ENCODE data around the gene KCNB1.

KCNB1 gene

GRCh38 chr20:49515586-49515985 lies 33.1 kb upstream of the KCNB1 start:
- TF ChIP-seq POLR2A (IDR thresholded peaks at IDR 0.05; ENCODE audit: low read depth, low read length) (no peak), TAF1 (IDR thresholded peaks at IDR 0.05; ENCODE audit: borderline replicate concordance, low read depth, low read length) (no peak), POLR2AphosphoS5 (IDR thresholded peaks at IDR 0.05; ENCODE audit: low read depth, low read length) (no peak)
- FAIRE-seq: no peak
- no peak for DNase-seq (ENCODE audit: insufficient read length)

- no peak for FAIRE-seq
- no peak for DNase-seq (ENCODE audit: insufficient read length)
- TF ChIP-seq POLR2AphosphoS5 (IDR thresholded peaks at IDR 0.05; ENCODE audit: low read depth, low read length) (no peak), TAF1 (IDR thresholded peaks at IDR 0.05; ENCODE audit: borderline replicate concordance, low read depth, low read length) (no peak), POLR2A (IDR thresholded peaks at IDR 0.05; ENCODE audit: low read depth, low read length) (no peak)
Observed at GRCh38 chr20:49513517-49513916, 31.0 kb upstream of the KCNB1 start.

GRCh38 chr20:49513009-49513408 lies 30.5 kb upstream of the KCNB1 start:
- no peak for TF ChIP-seq POLR2AphosphoS5 (IDR thresholded peaks at IDR 0.05; ENCODE audit: low read depth, low read length)
- TF ChIP-seq POLR2A (IDR thresholded peaks at IDR 0.05; ENCODE audit: low read depth, low read length): no peak
- no peak for TF ChIP-seq TAF1 (IDR thresholded peaks at IDR 0.05; ENCODE audit: borderline replicate concordance, low read depth, low read length)
- FAIRE-seq (no peak), DNase-seq (ENCODE audit: insufficient read length) (no peak)

GRCh38 chr20:49511788-49512525 lies 29.5 kb upstream of the KCNB1 start:
- FAIRE-seq (no peak), DNase-seq (ENCODE audit: insufficient read length) (no peak)
- no peak for TF ChIP-seq TAF1 (IDR thresholded peaks at IDR 0.05; ENCODE audit: borderline replicate concordance, low read depth, low read length)
- TF ChIP-seq POLR2A (IDR thresholded peaks at IDR 0.05; ENCODE audit: low read depth, low read length): no peak
- TF ChIP-seq POLR2AphosphoS5 (IDR thresholded peaks at IDR 0.05; ENCODE audit: low read depth, low read length): no peak

- no peak for FAIRE-seq
- no peak for DNase-seq (ENCODE audit: insufficient read length)
- TF ChIP-seq POLR2AphosphoS5 (IDR thresholded peaks at IDR 0.05; ENCODE audit: low read depth, low read length) (no peak), TAF1 (IDR thresholded peaks at IDR 0.05; ENCODE audit: borderline replicate concordance, low read depth, low read length) (no peak), POLR2A (IDR thresholded peaks at IDR 0.05; ENCODE audit: low read depth, low read length) (no peak)
Observed at GRCh38 chr20:49510562-49511122, 28.2 kb upstream of the KCNB1 start.

GRCh38 chr20:49508435-49509199 lies 26.1 kb upstream of the KCNB1 start:
- DNase-seq (ENCODE audit: insufficient read length): no peak
- TF ChIP-seq POLR2A (IDR thresholded peaks at IDR 0.05; ENCODE audit: low read depth, low read length) (no peak), POLR2AphosphoS5 (IDR thresholded peaks at IDR 0.05; ENCODE audit: low read depth, low read length) (no peak), TAF1 (IDR thresholded peaks at IDR 0.05; ENCODE audit: borderline replicate concordance, low read depth, low read length) (no peak)
- FAIRE-seq: peak; percentile 78

- FAIRE-seq (no peak), DNase-seq (ENCODE audit: insufficient read length) (no peak)
- no peak for TF ChIP-seq POLR2AphosphoS5 (IDR thresholded peaks at IDR 0.05; ENCODE audit: low read depth, low read length)
- TF ChIP-seq POLR2A (IDR thresholded peaks at IDR 0.05; ENCODE audit: low read depth, low read length): no peak
- TF ChIP-seq TAF1 (IDR thresholded peaks at IDR 0.05; ENCODE audit: borderline replicate concordance, low read depth, low read length): no peak
Observed at GRCh38 chr20:49507741-49508434, 25.4 kb upstream of the KCNB1 start.

- TF ChIP-seq POLR2A (IDR thresholded peaks at IDR 0.05; ENCODE audit: low read depth, low read length): no peak
- no peak for TF ChIP-seq POLR2AphosphoS5 (IDR thresholded peaks at IDR 0.05; ENCODE audit: low read depth, low read length)
- no peak for TF ChIP-seq TAF1 (IDR thresholded peaks at IDR 0.05; ENCODE audit: borderline replicate concordance, low read depth, low read length)
- no peak for FAIRE-seq
Observed at GRCh38 chr20:49505518-49505917, 23.1 kb upstream of the KCNB1 start.

GRCh38 chr20:49503176-49503575 lies 20.7 kb upstream of the KCNB1 start:
- FAIRE-seq (no peak), DNase-seq (ENCODE audit: insufficient read length) (no peak)
- TF ChIP-seq POLR2A (IDR thresholded peaks at IDR 0.05; ENCODE audit: low read depth, low read length) (no peak), TAF1 (IDR thresholded peaks at IDR 0.05; ENCODE audit: borderline replicate concordance, low read depth, low read length) (no peak), POLR2AphosphoS5 (IDR thresholded peaks at IDR 0.05; ENCODE audit: low read depth, low read length) (no peak)

More at GRCh38 chr20:49505518-49505917, 23.1 kb upstream of the KCNB1 start:
- no peak for DNase-seq (ENCODE audit: insufficient read length)

- DNase-seq (ENCODE audit: insufficient read length) (no peak), FAIRE-seq (no peak)
- TF ChIP-seq POLR2AphosphoS5 (IDR thresholded peaks at IDR 0.05; ENCODE audit: low read depth, low read length): no peak
- TF ChIP-seq POLR2A (IDR thresholded peaks at IDR 0.05; ENCODE audit: low read depth, low read length): no peak
- TF ChIP-seq TAF1 (IDR thresholded peaks at IDR 0.05; ENCODE audit: borderline replicate concordance, low read depth, low read length): no peak
Observed at GRCh38 chr20:49501917-49502316, 19.4 kb upstream of the KCNB1 start.

- TF ChIP-seq POLR2A (IDR thresholded peaks at IDR 0.05; ENCODE audit: low read depth, low read length): no peak
- no peak for TF ChIP-seq TAF1 (IDR thresholded peaks at IDR 0.05; ENCODE audit: borderline replicate concordance, low read depth, low read length)
- no peak for TF ChIP-seq POLR2AphosphoS5 (IDR thresholded peaks at IDR 0.05; ENCODE audit: low read depth, low read length)
- FAIRE-seq: no peak
- DNase-seq (ENCODE audit: insufficient read length): no peak
Observed at GRCh38 chr20:49497398-49497669, 14.9 kb upstream of the KCNB1 start.
